HG03520 (cell line): ENCODE results near the gene NSMF.

Experiments used
- ATAC-seq: cut with Tn5 transposase; IDR thresholded peaks from one replicate; pipeline ENCODE4 v1.9.1; 2021; ENCODE audit warnings: mild to moderate bottlenecking, moderate library complexity; ENCODE audit not compliant: unreplicated experiment

Gene NSMF

DNA sequence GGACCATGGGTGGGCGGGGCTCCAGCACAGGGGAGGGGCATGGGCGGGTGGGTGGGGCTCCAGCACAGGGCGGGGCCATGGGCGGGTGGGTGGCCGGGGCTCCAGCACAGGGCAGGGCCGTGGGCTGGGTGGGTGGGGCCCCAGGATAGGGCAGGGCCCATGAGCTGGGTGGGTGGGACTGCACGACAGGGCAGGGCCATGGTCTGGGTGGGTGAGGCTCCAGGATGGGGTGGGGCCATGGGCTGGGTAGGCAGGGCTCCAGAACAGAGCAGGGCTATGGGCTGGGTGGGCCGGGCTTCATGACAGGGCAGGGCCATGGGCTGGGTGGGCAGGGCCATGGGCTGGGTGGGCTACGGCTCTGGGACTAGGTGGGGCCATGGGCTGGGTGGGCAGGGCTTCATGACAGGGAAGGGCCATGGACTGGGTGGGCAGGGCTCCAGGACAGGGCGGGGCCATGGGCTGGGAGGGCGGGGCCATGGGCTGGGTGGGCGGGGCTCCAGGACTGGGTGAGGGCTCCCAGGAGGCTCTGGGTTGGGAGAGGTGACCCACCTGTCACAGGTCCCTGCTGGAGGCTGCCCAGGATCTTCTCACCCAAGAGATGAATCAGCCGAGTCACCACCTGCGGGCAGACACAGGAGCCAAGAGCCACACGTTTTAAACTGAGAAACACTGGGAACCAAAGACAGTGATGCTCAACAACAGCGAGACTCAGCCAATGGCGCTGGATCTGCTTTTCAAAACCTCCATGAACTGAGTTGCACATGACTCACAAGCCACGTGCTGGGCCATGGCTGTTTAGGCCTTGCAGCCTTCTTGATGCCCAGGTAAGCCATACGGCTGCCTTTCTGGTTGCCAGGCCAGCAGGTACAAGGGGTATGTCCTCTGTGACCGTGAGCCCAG lies 33.6 kb upstream of the NSMF start:
- no peak for ATAC-seq

DNA sequence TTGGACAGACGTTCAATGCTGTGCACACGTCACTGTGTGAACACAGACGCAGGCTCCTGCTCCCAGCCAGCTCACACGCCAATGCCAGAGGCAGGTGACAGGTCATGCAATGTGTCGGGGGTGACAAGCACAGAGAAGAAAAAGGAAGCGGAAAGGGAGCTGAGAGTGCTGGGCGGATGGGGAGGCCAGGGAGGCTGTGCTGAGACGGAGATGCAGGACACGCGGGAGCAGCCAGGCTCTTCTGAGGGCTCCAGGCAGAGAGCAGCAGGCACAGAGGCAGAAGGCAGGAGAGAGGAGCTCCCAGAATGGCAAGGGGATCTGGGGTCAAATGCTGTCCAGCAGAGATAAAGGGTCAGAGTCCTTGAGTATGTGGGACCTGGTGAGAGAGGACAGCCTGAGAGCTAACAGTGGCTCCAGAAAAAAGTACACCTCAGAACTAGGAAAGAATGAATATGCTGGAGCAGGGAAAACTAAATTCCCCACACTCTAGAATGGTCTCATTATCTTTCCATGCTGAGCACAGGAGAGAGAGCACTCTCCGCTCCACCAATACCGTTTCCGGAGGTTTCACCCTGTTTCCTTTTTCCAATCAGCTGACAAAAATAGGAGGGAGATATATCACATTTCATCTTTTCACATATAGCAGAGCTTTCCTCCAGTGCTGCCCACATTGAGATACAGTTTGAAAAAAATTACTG lies 32.8 kb upstream of the NSMF start:
- no peak for ATAC-seq

DNA sequence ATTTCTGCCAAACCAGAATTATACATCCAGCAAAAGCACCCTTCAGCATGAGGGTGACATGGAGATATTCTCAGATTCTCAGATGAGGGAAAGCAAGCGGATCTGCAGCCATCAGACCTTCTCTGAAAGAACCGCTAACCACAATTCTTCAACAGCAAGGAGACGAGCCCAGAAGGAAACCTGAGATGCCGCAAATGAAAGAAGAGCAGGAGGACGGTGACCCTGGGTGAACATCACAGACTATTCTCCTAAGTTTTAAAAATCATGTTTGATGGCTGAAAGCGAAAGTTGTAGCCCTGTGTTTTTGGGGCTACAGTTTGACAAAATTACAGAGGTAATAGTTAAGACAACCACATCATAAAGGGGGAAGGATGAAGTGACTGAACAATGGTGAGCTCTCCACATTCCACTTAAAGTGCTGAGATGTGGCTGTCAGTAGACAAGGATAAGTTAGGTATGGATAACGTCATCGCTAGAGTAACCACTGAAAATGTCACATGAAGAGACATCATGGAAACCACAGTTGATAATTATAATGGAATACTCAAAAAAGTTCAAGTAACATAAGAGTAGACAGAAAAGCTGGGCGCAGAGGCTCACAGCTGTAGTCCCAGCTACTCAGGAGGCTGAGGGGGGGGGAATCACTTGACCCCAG lies 31.5 kb upstream of the NSMF start:
- ATAC-seq: no peak

DNA sequence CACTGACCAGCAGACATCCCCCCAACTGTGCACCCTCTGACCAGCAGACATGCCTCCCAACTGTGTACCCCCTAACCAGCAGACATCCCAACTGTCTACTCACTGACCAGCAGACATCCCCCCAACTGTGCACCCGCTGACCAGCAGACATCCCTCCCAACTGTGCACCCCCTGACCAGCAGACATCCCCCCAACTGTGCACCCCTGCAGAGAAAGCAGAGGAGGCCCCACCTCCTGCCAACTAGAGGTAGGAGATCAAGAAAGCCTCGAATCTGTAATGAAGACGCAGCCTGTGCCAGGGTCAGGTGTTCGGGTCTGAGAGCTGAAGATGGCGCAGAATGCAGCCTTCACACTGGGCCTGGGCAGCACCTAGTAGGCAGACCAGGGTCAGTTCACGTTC lies 29.8 kb upstream of the NSMF start:
- no peak for ATAC-seq

DNA sequence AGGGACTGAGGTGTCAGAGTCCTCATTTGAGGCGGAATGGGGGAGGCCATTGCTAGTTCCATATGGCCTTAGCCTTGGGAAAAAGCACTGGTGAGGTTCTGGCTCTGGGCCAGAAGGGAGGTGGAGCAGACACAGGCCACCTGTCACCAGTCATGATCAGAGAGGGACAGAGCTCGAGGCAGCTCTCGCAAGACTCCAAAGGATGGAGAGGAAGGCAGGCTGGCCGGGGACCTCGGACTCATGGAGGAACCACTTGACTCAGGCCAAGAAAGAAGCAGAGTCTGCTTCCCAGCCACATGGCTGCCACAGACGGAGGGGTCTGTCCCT lies 29.2 kb upstream of the NSMF start:
- ATAC-seq: no peak

DNA sequence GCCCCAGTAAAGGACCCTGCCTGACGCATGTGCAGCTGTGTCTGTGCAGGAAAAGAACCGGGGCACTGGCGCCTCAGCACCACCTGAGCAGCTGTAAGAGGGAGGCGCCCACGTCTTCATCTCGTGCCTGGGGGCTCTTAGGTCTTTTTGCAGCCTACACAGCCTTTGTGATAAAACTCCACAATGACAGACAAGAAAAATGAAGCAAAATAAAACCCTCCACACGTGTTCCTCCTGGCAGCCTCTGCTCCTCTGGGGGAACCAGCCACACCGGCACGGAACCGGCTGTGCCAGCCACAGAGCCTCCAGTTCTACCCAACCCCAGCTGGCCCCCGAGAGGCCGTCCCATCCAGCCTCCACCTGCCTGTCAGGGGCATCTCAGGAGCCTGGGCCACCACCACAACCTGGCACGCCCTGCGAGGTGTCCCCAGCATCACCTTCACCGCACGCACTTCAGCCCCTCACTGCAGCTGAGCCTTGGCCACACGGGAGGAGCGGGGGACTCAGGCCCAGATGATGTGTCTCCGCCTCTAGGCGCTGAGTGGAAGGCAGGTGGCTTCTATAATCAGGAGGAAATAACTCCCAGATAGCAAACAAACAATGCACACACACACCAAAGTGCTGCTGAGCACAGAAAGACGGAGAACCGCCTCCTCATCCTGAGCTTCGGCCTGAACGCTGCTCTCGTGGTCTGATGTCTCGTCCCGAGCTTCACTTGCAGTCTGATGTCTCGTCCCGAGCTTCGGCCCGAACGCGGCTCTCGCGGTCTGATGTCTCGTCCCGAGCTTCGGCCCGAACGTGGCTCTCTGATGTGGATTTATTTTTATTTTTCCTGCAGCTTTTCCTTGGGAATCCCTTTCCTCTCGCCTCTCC lies 28.6 kb upstream of the NSMF start:
- no peak for ATAC-seq

DNA sequence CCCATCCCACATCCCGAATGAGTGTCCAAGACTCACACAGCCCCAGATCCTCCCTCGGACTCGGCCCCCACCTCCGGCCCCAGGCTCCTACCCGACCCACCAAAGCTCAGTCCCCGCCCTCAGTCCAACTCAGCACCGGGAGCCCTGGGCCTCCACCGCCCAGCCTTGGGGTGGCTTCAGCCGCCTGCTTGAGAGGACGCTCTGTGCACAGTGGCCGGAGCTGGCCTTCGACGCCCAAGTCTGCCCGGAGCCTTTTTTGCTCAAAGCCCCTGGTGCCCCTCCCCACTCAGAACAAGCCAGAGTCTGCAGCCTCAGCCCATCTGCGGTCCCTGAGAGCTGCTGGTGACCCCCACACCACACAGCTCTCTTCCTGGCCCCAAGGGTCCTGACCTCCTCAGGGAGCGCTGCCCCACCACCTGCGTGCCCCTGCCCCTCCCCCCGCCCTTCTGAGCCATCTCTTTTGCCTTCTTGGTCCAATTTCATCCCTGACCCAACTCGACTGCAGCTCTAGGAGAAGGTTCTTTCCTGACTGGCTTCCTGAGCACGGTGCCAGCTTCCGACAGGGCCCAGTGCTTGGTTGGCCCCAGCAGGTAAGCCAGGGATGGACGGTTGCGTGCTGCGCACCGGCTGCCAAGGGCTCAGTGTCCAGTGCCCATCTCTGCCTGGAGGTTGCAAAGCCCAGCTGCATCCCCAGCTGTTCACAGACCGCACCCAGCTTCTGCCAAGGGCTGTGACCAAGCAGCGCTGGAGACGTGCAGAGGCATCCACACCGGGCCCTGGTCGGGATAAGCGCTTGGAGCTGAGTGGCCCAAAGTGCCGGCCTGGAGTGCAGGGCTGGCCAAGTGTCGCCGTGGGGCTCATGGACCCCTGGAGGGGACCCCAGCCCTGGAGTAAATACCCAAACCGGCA lies 27.7 kb upstream of the NSMF start:
- ATAC-seq: no peak

DNA sequence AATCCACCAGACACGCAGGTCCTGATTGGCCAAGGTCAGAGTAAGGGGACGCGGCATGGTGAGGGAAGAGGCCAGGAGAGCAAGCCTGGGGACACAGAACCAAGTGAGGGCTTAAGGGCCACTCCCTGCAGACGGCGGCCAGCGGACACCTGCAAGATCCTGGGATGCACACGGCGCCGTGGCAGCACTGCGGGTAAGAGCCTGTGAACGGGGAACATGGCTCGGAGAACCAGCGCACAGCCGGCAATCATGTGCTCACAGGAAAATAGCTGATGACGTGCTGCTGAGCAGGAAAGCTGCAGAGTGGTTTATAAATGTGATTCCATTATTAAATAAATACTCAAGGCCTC lies 27.0 kb upstream of the NSMF start:
- ATAC-seq: no peak

DNA sequence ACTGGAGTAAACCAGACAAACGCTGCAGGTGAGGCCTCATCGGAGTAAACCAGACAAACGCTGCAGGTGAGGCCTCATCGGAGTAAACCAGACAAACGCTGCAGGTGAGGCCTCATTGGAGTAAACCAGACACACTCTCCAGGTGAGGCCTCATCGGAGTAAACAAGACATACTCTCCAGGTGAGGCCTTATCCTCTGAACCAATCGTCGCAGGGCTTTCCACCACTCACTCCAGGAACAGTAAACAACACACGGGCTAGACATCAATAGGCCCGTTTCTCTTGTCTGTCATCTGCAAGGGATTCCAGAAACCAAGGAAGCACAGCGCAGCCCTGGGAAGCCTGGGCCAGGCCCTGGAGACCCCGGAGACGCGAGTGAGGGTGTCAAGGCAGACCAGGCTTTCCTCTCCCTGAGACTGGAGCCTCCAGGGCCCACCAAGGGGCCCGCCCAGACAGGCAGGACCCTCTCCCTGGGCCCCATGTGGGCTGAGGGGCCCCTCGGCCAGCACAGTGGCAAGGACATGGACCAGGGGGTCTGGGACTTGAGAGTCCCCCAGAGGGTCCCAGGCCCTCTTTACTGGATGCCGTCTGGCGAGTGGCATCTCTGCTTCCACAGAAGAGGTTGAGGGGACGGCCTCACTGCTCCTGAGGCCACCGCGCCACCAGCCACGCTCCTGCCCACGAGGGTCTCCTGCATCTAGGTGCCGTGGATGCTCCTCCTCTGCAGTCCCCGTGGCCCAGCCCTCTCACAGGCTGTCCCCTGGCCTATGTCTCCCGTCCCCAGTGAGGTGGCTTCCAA lies 26.4 kb upstream of the NSMF start:
- ATAC-seq: no peak

DNA sequence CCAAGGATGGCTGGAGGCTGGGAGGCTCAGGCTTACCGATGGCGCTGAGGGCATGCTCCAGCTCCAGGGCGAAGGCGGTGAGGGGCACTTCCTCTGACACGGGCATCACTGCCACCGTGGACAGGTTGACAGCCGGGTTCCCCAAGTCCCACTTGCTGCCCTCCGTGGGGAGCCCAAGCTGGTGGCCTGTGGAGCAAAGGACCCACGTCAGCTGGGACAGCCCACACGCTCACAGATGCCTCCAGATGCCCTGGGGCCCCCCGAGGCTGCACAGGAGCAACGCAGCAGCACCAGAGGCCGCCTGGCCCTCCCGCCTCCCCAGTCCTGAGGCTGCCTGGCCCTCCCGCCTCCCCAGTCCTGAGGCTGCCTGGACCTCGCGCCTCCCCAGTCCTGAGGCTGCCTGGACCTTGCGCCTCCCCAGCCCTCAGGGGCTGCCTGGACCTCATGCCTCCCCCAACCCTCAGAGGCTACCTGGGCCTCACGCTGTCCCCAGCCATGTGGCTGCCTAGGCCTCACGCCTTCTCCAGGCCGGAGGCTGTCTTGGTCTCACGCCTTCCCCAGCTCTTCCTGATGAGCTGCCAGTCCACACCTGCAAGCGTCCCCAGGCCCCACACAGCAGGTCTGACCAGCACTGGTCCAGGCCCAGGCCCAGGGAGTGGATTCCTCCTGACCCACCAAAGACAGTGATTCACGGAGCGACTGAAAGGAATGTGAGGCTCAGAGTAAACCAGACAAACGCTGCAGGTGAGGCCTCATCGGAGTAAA lies 25.6 kb upstream of the NSMF start:
- ATAC-seq: no peak

DNA sequence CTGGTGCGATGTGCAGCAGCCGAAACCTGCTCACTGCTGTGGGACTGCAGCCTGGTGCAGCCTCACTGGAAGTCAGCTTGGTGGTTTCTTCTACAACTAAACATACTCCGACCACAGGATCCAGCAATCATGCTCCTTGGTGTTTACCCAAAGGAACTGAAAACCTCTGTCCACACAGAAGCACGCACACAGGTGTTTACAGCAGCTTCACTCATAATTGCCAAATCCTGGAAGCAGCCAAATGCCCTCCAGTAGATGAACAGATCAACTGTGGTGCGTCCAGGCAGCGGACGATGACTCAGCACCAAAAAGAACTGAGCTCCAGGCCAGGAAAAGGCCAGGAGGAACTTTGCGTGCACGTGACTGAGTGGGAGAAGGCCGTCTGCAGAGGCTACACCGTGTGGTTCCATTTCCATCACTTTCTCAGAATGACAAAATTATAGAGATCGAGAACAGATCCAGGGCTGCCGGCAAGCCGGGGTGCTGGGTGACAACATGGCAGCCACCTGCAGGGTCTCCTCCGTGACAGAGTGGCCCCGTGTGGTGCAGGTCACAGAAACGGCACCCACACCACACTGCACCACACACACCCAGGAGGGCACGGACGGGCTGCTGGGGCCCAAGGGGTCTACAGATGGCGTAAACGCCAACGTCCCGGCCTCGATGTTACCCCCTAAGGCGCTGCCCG lies 23.1 kb upstream of the NSMF start:
- peak; percentile 50 for ATAC-seq

DNA sequence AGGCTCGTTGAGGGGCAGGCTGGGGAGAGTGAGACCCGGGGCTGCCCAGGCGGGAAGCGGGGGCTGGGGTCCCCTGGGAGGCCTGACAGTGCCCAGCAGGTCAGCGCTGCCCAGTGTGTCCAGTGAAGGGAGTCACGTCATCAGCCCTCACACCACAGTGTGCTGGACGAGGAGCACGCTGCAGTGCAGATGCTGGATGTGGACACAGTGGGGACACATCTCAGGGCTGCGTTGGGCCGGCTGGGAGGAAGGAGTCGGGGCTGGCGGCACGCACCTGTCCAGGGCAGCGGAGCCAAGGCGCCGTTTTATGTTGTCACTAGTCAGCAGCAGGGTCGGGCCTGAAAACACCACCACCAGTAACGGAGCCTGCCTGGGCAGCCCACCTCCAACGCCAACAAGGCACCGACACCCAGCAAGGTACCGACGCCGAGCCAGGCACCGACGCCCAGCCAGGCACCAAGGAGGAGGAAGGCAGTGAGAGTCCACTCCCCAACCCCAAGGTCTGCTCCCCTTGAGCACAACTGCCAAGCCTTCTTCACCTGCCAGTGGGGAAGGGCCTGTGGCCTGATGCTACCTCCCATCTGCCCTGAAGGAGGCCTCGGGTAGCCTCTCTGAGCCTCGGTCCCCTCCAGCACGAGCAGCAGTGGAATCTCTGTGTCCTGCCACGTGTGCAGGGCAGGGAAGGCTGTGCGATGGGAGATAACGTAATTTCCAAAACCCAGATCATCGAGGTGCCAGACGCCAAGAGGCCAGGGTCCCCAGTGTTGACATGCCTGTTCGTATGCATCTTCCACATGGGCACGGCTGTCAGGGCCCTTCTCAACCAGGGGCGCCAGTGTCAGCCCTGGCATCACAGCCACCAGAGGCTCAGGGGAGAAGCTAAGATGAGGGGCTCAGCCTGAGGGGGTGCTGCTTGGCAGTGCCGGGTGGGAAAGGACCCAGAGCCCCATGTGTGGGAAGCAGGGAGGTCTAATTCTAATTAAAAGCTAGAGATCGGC lies 21.9 kb upstream of the NSMF start:
- no peak for ATAC-seq

DNA sequence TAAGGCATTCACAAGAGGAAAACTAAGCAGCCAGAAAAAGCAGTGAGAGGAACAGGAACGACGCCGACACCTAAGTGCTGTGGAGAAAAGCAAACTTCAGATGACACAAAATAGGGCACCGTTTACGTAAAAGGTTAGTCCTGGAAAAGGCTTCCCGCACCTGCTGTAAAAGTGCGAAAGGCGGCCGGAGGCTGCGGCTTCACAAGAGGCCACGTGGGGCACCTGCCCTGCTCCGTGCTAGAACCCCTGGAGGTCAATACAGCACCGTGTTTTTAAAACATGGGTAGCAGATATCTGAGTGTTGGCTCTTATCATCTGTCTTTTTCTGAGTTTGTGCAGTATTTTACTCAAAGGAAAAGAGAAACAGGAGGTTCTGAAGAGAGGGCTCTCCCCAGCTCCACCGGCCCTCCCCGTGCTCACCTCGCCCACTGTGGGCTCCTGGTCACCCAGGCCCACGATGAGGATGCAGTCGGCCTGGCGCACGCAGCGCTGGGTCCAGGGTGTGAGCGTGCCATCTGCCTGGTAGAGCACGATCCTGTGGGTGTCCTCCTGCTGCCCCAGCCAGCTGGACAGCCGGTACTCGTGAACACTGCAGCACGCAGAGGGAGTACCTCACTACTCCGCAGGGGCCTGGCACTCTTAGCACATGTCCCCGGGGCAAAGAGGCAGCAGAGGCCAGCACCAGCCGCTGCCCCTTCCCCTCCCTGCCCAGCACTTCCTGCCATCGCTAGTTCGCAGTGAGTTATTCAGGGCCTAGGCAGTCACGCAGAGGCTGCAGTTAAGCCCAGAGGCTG lies 21.0 kb upstream of the NSMF start:
- no peak for ATAC-seq

DNA sequence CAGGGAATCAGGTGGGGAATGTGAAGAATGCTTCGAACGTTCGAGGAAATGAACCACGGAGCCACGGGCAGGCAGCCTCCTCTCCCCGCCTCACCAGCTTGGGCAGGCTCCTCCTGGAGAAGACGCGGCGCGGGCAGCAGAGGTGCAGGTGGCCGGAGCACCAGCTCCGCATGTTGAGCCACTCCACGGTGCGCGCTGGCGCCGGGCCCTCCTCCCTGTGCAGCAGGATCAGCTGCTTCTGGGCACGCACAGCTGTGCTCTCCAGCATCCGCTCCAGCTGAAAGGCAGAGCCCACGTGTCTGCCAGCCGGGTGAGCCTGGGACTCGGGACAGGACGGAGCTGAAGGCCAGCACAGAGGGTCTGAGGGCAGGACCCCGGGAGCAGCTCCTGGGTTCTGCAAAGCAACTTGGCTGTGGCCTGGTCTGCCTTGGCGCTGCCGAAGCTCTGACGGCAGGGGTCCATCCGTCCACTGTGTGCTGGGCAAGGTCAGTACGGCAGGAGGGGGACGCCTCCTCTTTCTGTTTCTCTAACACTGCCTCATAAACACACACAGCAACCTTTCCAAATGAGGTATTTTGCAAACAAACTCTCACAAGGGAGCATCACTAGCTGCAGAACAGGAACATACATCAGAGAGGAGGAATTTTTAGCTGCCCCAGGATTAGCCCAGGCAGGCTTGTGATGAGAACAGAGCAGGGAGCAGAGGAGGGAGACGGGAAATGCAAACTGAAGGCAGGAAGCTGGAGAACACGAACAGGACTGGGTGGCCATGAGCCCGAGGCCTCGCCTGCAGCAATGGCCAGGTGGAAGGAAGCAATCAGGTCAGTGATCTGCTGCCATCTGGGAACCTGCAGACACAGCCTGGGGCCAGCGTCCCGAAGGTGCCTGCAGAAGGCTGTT lies 20.1 kb upstream of the NSMF start:
- ATAC-seq: no peak

DNA sequence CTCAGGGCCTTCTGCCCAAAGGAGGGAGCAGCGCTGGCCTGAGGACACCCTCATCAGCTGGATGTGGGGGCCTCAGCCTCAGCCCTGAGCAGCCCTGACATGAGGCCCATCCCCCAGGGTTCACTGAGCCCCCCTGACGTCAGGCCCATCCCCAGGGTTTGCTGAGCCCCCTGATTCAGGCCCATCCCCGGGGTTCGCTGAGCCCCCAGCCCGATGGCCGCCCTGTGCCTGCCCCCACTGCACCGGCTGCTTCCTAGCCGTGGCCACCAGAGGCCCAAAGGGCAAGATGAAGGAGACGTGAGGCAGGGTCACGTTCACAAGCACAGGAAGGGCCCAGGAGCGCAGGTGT lies 19.5 kb upstream of the NSMF start:
- ATAC-seq: no peak
